ENCODE results near the gene RFX8.
"Not testable (repeated sequence)": the region's sequence is repeated elsewhere in the genome, so short reads cannot be mapped to it uniquely, and the experiment has no call there.

The RFX8 gene

GRCh38 chr2:101438555-101438954, 36.4 kb downstream of the RFX8 start:
- DNase-seq = not testable (repeated sequence)

GRCh38 chr2:101435001-101435862, 39.7 kb downstream of the RFX8 start:
- no peak for DNase-seq

GRCh38 chr2:101433465-101433864, 41.4 kb downstream of the RFX8 start:
- DNase-seq = no peak

GRCh38 chr2:101432411-101433181, 42.3 kb downstream of the RFX8 start:
- no peak for DNase-seq

- DNase-seq = no peak
These were observed 43.4 kb downstream of the RFX8 start for GRCh38 chr2:101431486-101431885.

- DNase-seq = no peak
These were observed 44.8 kb downstream of the RFX8 start for GRCh38 chr2:101430156-101430555.

- DNase-seq = no peak
These were observed 45.5 kb downstream of the RFX8 start for GRCh38 chr2:101429453-101429852.

GRCh38 chr2:101428422-101429176, 46.3 kb downstream of the RFX8 start:
- no peak for DNase-seq

GRCh38 chr2:101427743-101428142, 47.2 kb downstream of the RFX8 start:
- no peak for DNase-seq

- no peak for DNase-seq
These were observed 47.7 kb downstream of the RFX8 start for GRCh38 chr2:101427240-101427639.

GRCh38 chr2:101426822-101427221, 48.1 kb downstream of the RFX8 start:
- no peak for DNase-seq

- DNase-seq = no peak
These were observed 54.3 kb downstream of the RFX8 start for GRCh38 chr2:101420623-101421022.

GRCh38 chr2:101419096-101419663, 55.7 kb downstream of the RFX8 start:
- peak; percentile 11 for DNase-seq

- DNase-seq = no peak
These were observed 56.3 kb downstream of the RFX8 start for GRCh38 chr2:101418460-101419095.

- no peak for DNase-seq
These were observed 58.3 kb downstream of the RFX8 start for GRCh38 chr2:101416609-101417008.

- no peak for DNase-seq
These were observed 59.0 kb downstream of the RFX8 start for GRCh38 chr2:101415884-101416283.

GRCh38 chr2:101415220-101415619, 59.7 kb downstream of the RFX8 start:
- no peak for DNase-seq

- DNase-seq = no peak
These were observed 62.7 kb downstream of the RFX8 start for GRCh38 chr2:101412092-101412694.

- DNase-seq = no peak
These were observed 64.2 kb downstream of the RFX8 start for GRCh38 chr2:101410746-101411145.

- DNase-seq = no peak
These were observed 64.8 kb downstream of the RFX8 start for GRCh38 chr2:101410114-101410513.

GRCh38 chr2:101409699-101410098, 65.2 kb downstream of the RFX8 start:
- no peak for DNase-seq

GRCh38 chr2:101408925-101409324, 66.0 kb downstream of the RFX8 start:
- no peak for DNase-seq
